Endodermal cell (in vitro differentiated cells): ENCODE results near the gene FTCD. TPM values are rescaled to one million over a fixed set of nuclear protein-coding genes. Genes with fewer than 3 reads are reported as not detected.
A peak's percentile ranks its signal among the peaks of the same experiment; 100 is the strongest.

Experiments
- DNase-seq: peaks from one replicate; pipeline ENCODE4 v3.0.0-alpha.2; 2017
- H3K27ac ChIP-seq: 2 replicates; pipeline ENCODE4 v1.5.1; 2013; ENCODE audit warnings: mild to moderate bottlenecking, low read depth, low read length, moderate library complexity
- H3K27me3 ChIP-seq: 2 replicates; pipeline ENCODE4 v1.6.1; 2013; ENCODE audit warnings: mild to moderate bottlenecking, low read length, moderate library complexity; ENCODE audit not compliant: insufficient read depth, control insufficient read depth, poor library complexity, severe bottlenecking
- H3K36me3 ChIP-seq: 2 replicates; pipeline ENCODE4 v1.7.0; 2013; ENCODE audit warnings: mild to moderate bottlenecking, low read length, moderate library complexity; ENCODE audit not compliant: control insufficient read depth, insufficient read depth
- H3K4me1 ChIP-seq: one replicate; pipeline ENCODE4 v1.7.0; 2013; ENCODE audit warnings: low read length; ENCODE audit not compliant: control insufficient read depth, insufficient read depth
- H3K4me3 ChIP-seq: 2 replicates; pipeline ENCODE4 v1.5.1; 2013; ENCODE audit warnings: mild to moderate bottlenecking, low read length, moderate library complexity
- H3K9ac ChIP-seq: 2 replicates; pipeline ENCODE4 v1.6.1; 2013; ENCODE audit warnings: mild to moderate bottlenecking, low read length, moderate library complexity; ENCODE audit not compliant: poor library complexity, severe bottlenecking; ENCODE audit errors: extremely low read depth
- H3K9me3 ChIP-seq: 2 replicates; pipeline ENCODE4 v1.6.1; 2013; ENCODE audit warnings: mild to moderate bottlenecking, low read length, moderate library complexity; ENCODE audit not compliant: control insufficient read depth
- H3K27ac Mint-ChIP-seq: 2 replicates; pipeline ENCODE4 v1.8.0; 2020; ENCODE audit warnings: mixed read lengths
- H3K27me3 Mint-ChIP-seq: 2 replicates; pipeline ENCODE4 v1.8.0; 2021; ENCODE audit warnings: mild to moderate bottlenecking, mixed read lengths; ENCODE audit not compliant: insufficient read depth
- H3K36me3 Mint-ChIP-seq: 2 replicates; pipeline ENCODE4 v1.8.0; 2020; ENCODE audit warnings: low read depth, mixed read lengths
- H3K4me1 Mint-ChIP-seq: 2 replicates; pipeline ENCODE4 v1.8.0; 2020; ENCODE audit warnings: mixed read lengths
- H3K4me3 Mint-ChIP-seq: 2 replicates; pipeline ENCODE4 v1.8.0; 2020; ENCODE audit warnings: mild to moderate bottlenecking, moderate library complexity, mixed read lengths
- H3K9me3 Mint-ChIP-seq: 2 replicates; pipeline ENCODE4 v1.8.0; 2020; ENCODE audit warnings: mild to moderate bottlenecking, mixed read lengths
- CTCF ChIP-seq: fragments of 200-600 bp; sonication (generic); conservative IDR thresholded peaks from 2 replicates; pipeline ENCODE4 v1.5.0; 2021; ENCODE audit warnings: antibody characterized with exemption, mild to moderate bottlenecking
- WGBS, 2 experiments: methylation state at CpG; one replicate each; pipeline versions ENCODE4 v1.1.5 to v1.1.7; 2013; ENCODE audit warnings: missing lambda C conversion rate in 2 of 2, mixed read lengths in 1 of 2; ENCODE audit not compliant: insufficient coverage in 1 of 2, insufficient read length in 1 of 2; 5-methylcytosine and 5-hydroxymethylcytosine counted together
- total RNA-seq, 2 donors: library from RNA; stranded (reverse); fragmentation: NEBNext Ultra II Directional in 1 of 2; extraction: Animal tissue kit (Norgen Biotek cat#: 25700) in 1 of 2; gene quantifications; 2 replicates in 1 of 2; 3 replicates in 1 of 2; pipeline ENCODE4 v1.2.1, GENCODE V29; 2021

The FTCD gene
- total RNA-seq, 2 donors from 2014 or later: 3.5 to 4.6 TPM

DNA sequence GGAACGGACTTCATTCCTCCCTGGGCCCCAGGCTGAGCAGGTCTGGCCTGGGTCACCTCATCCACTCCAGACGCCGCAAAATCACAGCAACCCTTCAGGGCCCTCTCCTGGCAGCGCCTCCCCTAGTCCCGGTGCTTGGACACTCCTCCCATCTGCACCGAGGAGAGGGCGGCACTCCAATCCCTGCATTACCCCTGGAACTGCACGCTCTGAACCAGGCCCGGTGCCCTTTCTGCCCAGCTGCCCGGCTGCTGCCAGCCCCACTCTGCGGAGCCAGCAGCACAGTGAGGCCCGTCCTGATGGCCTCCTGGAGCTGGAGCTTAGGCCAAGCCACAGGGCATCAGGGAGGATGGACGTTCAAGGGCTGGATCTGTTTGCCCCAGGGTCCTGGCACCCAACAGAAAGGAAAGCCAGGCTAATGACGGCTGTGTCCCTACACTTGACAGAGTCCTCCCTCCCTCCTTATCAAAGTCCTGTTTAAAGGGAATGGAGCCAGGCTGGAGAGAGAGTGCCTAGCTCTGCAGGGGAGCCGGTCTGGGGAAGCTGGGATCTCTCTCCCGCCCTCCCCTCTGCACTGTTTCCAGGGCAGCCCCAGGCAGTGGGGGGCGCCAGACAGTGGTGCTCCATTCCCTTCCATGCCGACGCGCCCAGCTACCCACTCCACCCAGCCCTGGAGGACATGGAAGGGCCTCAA is 44.7 kb downstream of the FTCD start:
- H3K4me3 Mint-ChIP-seq: no peak overlapping the region
- H3K27ac ChIP-seq: no peak overlapping the region
- peak; percentile 46 for DNase-seq

GRCh38 chr21:46109313-46110221 is 45.8 kb downstream of the FTCD start:
- 91 to 96% methylated on average over 10 to 19 of the region's 19 CpGs for WGBS, 2 experiments
- H3K4me1 ChIP-seq: peaks cover 6% of the 10 kb centered on the region

More for the DNA sequence above, 44.7 kb downstream of the FTCD start:
- no peak overlapping the region for H3K4me3 ChIP-seq
- no peak overlapping the region for H3K27ac Mint-ChIP-seq
- no peak overlapping the region for H3K9ac ChIP-seq
- H3K9me3 Mint-ChIP-seq: peaks cover 34% of the 10 kb centered on the region
- peaks cover 53% of the 10 kb centered on the region for H3K9me3 ChIP-seq
- H3K27me3 ChIP-seq: no peaks in the 10 kb centered on the region
- peaks cover 9% of the 10 kb centered on the region for H3K4me1 Mint-ChIP-seq
- peaks cover 6% of the 10 kb centered on the region for H3K4me1 ChIP-seq
- 86 to 90% methylated on average over 10 to 20 of the region's 20 CpGs for WGBS, 2 experiments
- H3K36me3 ChIP-seq: peaks cover 74% of the 10 kb centered on the region
- TF ChIP-seq CTCF: peak; percentile 11
- peaks cover 67% of the 10 kb centered on the region for H3K36me3 Mint-ChIP-seq
- H3K27me3 Mint-ChIP-seq: no peaks in the 10 kb centered on the region

More at GRCh38 chr21:46109313-46110221, 45.8 kb downstream of the FTCD start:
- peaks cover 67% of the 10 kb centered on the region for H3K36me3 ChIP-seq
- no peak overlapping the region for H3K9ac ChIP-seq
- no peaks in the 10 kb centered on the region for H3K27me3 Mint-ChIP-seq
- H3K27me3 ChIP-seq: no peaks in the 10 kb centered on the region
- peaks cover 32% of the 10 kb centered on the region for H3K9me3 Mint-ChIP-seq
- no peak overlapping the region for H3K4me3 Mint-ChIP-seq
- peak overlapping the region; percentile 82 for H3K4me3 ChIP-seq
- no peak for TF ChIP-seq CTCF
- H3K9me3 ChIP-seq: peaks cover 57% of the 10 kb centered on the region
- peak; percentile 32 for DNase-seq
- peaks cover 60% of the 10 kb centered on the region for H3K36me3 Mint-ChIP-seq
- no peak overlapping the region for H3K27ac Mint-ChIP-seq
- no peak overlapping the region for H3K27ac ChIP-seq
- peaks cover 9% of the 10 kb centered on the region for H3K4me1 Mint-ChIP-seq
